HEK293 (cell line): ENCODE results near the gene WDR88.

Experiments used
- CTCF ChIA-PET: fragments of 350-600 bp; formaldehyde crosslinking; extraction: SDS; loops from one replicate; lab custom pipeline; 2021; ENCODE audit warnings: antibody characterized with exemption; lab: Yijun Ruan, JAX
- POLR2A ChIA-PET: fragments of 300-600 bp; formaldehyde crosslinking; extraction: SDS; loops from one replicate; lab custom pipeline; 2020; ENCODE audit warnings: antibody characterized with exemption, inconsistent platforms; lab: Yijun Ruan, JAX
- H3K27ac ChIP-seq: fragments of 200-500 bp; sonication (Bioruptor generic); 2 replicates; pipeline ENCODE4 v1.5.1; 2014; ENCODE audit warnings: low read depth, low read length, control low read depth, inconsistent platforms; ENCODE audit errors: extremely low read depth
- H3K36me3 ChIP-seq, 2 experiments: fragments of 200-500 bp in 1 of 2; sonication (Bioruptor generic) in 1 of 2; 1 replicate in 1 of 2; 2 replicates in 1 of 2; pipeline ENCODE4 v1.5.1; 2014 to 2017; ENCODE audit warnings: inconsistent platforms in 2 of 2, low read length in 2 of 2; ENCODE audit not compliant: control insufficient read depth in 2 of 2, insufficient read depth in 1 of 2
- H3K4me1 ChIP-seq: fragments of 200-500 bp; sonication (Bioruptor generic); 2 replicates; pipeline ENCODE4 v1.5.1; 2014; ENCODE audit warnings: mild to moderate bottlenecking, low read length, inconsistent platforms; ENCODE audit not compliant: control insufficient read depth, insufficient read depth
- H3K4me3 ChIP-seq: 2 replicates; pipeline ENCODE4 v1.5.1; 2011; ENCODE audit warnings: low read depth, mild to moderate bottlenecking, control low read depth, low read length, moderate library complexity
- H3K9me3 ChIP-seq: fragments of 200-500 bp; sonication (Bioruptor generic); 2 replicates; pipeline ENCODE4 v1.5.1; 2014; ENCODE audit warnings: low read depth, low read length, inconsistent platforms; ENCODE audit not compliant: control insufficient read depth, insufficient read depth
- AEBP2 ChIP-seq: fragments of 450-650 bp; formaldehyde crosslinking; IDR thresholded peaks from 2 replicates; pipeline ENCODE4 v1.5.1; 2016; ENCODE audit warnings: missing biosample characterization, missing genetic modification characterization, borderline replicate concordance
- GLI2 ChIP-seq: fragments of 450-650 bp; formaldehyde crosslinking; IDR thresholded peaks from 2 replicates; pipeline ENCODE4; 2017; ENCODE audit warnings: missing biosample characterization, missing genetic modification characterization, low read depth, borderline replicate concordance
- GLI4 ChIP-seq: fragments of 450-650 bp; formaldehyde crosslinking; IDR thresholded peaks from 2 replicates; pipeline ENCODE4 v1.5.1; 2016; ENCODE audit warnings: missing biosample characterization, missing genetic modification characterization
- HOXC10 ChIP-seq: sonication (generic); formaldehyde crosslinking; IDR thresholded peaks from 2 replicates; pipeline ENCODE4 v1.8.1; 2023; ENCODE audit warnings: mild to moderate bottlenecking, missing genetic modification reagents
- PBX3 ChIP-seq: sonication (generic); formaldehyde crosslinking; IDR thresholded peaks from 2 replicates; pipeline ENCODE4 v1.8.1; 2022; ENCODE audit warnings: mild to moderate bottlenecking, moderate library complexity, missing genetic modification reagents
- REPIN1 ChIP-seq: fragments of 450-650 bp; formaldehyde crosslinking; IDR thresholded peaks from 2 replicates; pipeline ENCODE4 v1.5.1; 2017; ENCODE audit warnings: missing biosample characterization, missing genetic modification characterization, low read depth
- TRIM28 ChIP-seq: IDR thresholded peaks from 2 replicates; pipeline ENCODE4 v1.6.1; 2011; ENCODE audit warnings: low read length, control low read depth, borderline replicate concordance
- ZBTB1 ChIP-seq: fragments of 450-650 bp; formaldehyde crosslinking; IDR thresholded peaks from 2 replicates; pipeline ENCODE4 v1.5.1; 2016; ENCODE audit warnings: missing biosample characterization, missing genetic modification characterization
- ZBTB48 ChIP-seq: fragments of 450-650 bp; formaldehyde crosslinking; IDR thresholded peaks from 2 replicates; pipeline ENCODE4 v1.5.1; 2016; ENCODE audit warnings: missing biosample characterization, missing genetic modification characterization
- ZNF132 ChIP-seq: fragments of 450-650 bp; formaldehyde crosslinking; IDR thresholded peaks from 2 replicates; pipeline ENCODE4 v1.5.1; 2017; ENCODE audit warnings: missing biosample characterization, missing genetic modification characterization, borderline replicate concordance
- ZNF157 ChIP-seq: fragments of 450-650 bp; formaldehyde crosslinking; IDR thresholded peaks from 2 replicates; pipeline ENCODE4 v1.5.1; 2016; ENCODE audit warnings: missing biosample characterization, missing genetic modification characterization
- ZNF175 ChIP-seq: fragments of 450-650 bp; formaldehyde crosslinking; IDR thresholded peaks from 2 replicates; pipeline ENCODE4 v1.5.1; 2016; ENCODE audit warnings: missing biosample characterization, missing genetic modification characterization
- ZNF391 ChIP-seq: fragments of 450-650 bp; formaldehyde crosslinking; IDR thresholded peaks from 2 replicates; pipeline ENCODE4 v1.5.1; 2016; ENCODE audit warnings: low read depth, missing biosample characterization, missing genetic modification characterization, borderline replicate concordance
- ZNF416 ChIP-seq: fragments of 450-650 bp; formaldehyde crosslinking; IDR thresholded peaks from 2 replicates; pipeline ENCODE4 v1.5.1; 2016; ENCODE audit warnings: missing biosample characterization, missing genetic modification characterization
- ZNF521 ChIP-seq: fragments of 450-650 bp; formaldehyde crosslinking; IDR thresholded peaks from 2 replicates; pipeline ENCODE4 v1.5.1; 2017; ENCODE audit warnings: missing biosample characterization, mild to moderate bottlenecking, missing genetic modification characterization
- ZNF571 ChIP-seq: fragments of 450-650 bp; formaldehyde crosslinking; IDR thresholded peaks from 2 replicates; pipeline ENCODE4 v1.5.0; 2017; ENCODE audit warnings: missing biosample characterization, missing genetic modification characterization
- ZNF658 ChIP-seq: fragments of 450-650 bp; formaldehyde crosslinking; IDR thresholded peaks from 2 replicates; pipeline ENCODE4; 2016; ENCODE audit warnings: missing biosample characterization, missing genetic modification characterization
- ZNF701 ChIP-seq: fragments of 450-650 bp; formaldehyde crosslinking; IDR thresholded peaks from 2 replicates; pipeline ENCODE4 v1.5.1; 2016; ENCODE audit warnings: missing biosample characterization, missing genetic modification characterization
- TF ChIP-seq, protein P1 (sequence below): fragments of 450-650 bp; formaldehyde crosslinking; IDR thresholded peaks from 2 replicates; pipeline ENCODE4 v1.5.1; 2016; ENCODE audit warnings: missing biosample characterization, missing genetic modification characterization
- TF ChIP-seq, protein P2 (sequence below): fragments of 450-650 bp; formaldehyde crosslinking; IDR thresholded peaks from 2 replicates; pipeline ENCODE4 v1.5.1; 2016; ENCODE audit warnings: missing biosample characterization, missing genetic modification characterization
- TF ChIP-seq, protein P3 (sequence below): fragments of 450-650 bp; formaldehyde crosslinking; IDR thresholded peaks from 2 replicates; pipeline ENCODE4 v1.5.1; 2016; ENCODE audit warnings: missing biosample characterization, missing genetic modification characterization, borderline replicate concordance

WDR88 gene

GRCh38 chr19:33175886-33176669, 44.2 kb downstream of the WDR88 start (continued):
- TF ChIP-seq, protein P1, sequence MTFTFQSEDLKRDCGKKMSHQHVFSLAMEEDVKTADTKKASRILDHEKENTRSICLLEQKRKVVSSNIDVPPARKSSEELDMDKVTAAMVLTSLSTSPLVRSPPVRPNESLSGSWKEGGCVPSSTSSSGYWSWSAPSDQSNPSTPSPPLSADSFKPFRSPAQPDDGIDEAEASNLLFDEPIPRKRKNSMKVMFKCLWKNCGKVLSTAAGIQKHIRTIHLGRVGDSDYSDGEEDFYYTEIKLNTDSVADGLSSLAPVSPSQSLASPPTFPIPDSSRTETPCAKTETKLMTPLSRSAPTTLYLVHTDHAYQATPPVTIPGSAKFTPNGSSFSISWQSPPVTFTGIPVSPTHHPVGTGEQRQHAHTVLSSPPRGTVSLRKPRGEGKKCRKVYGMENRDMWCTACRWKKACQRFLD (tag by site-specific recombination): no peak
- TF ChIP-seq ZNF132 (tag by site-specific recombination) (no peak), ZNF521 (tag by site-specific recombination) (no peak), ZBTB1 (tag by site-specific recombination) (no peak), ZNF175 (tag by site-specific recombination) (no peak), ZBTB48 (tag by site-specific recombination) (peak; percentile 88), GLI2 (tag by site-specific recombination) (no peak), PBX3 (CRISPR knock-in tag) (no peak), ZNF157 (tag by site-specific recombination) (no peak), ZNF571 (tag by site-specific recombination) (no peak), TRIM28 (no peak), ZNF701 (0 out of 2 replicates have a peak, but pooled peaks have one; percentile 24), ZNF391 (tag by site-specific recombination) (no peak), GLI4 (tag by site-specific recombination) (no peak)
- TF ChIP-seq, protein P2, sequence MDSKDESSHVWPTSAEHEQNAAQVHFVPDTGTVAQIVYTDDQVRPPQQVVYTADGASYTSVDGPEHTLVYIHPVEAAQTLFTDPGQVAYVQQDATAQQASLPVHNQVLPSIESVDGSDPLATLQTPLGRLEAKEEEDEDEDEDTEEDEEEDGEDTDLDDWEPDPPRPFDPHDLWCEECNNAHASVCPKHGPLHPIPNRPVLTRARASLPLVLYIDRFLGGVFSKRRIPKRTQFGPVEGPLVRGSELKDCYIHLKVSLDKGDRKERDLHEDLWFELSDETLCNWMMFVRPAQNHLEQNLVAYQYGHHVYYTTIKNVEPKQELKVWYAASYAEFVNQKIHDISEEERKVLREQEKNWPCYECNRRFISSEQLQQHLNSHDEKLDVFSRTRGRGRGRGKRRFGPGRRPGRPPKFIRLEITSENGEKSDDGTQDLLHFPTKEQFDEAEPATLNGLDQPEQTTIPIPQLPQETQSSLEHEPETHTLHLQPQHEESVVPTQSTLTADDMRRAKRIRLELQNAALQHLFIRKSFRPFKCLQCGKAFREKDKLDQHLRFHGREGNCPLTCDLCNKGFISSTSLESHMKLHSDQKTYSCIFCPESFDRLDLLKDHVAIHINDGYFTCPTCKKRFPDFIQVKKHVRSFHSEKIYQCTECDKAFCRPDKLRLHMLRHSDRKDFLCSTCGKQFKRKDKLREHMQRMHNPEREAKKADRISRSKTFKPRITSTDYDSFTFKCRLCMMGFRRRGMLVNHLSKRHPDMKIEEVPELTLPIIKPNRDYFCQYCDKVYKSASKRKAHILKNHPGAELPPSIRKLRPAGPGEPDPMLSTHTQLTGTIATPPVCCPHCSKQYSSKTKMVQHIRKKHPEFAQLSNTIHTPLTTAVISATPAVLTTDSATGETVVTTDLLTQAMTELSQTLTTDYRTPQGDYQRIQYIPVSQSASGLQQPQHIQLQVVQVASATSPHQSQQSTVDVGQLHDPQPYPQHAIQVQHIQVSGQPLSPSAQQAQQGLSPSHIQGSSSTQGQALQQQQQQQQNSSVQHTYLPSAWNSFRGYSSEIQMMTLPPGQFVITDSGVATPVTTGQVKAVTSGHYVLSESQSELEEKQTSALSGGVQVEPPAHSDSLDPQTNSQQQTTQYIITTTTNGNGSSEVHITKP (tag by site-specific recombination): peak; percentile 88

DNA sequence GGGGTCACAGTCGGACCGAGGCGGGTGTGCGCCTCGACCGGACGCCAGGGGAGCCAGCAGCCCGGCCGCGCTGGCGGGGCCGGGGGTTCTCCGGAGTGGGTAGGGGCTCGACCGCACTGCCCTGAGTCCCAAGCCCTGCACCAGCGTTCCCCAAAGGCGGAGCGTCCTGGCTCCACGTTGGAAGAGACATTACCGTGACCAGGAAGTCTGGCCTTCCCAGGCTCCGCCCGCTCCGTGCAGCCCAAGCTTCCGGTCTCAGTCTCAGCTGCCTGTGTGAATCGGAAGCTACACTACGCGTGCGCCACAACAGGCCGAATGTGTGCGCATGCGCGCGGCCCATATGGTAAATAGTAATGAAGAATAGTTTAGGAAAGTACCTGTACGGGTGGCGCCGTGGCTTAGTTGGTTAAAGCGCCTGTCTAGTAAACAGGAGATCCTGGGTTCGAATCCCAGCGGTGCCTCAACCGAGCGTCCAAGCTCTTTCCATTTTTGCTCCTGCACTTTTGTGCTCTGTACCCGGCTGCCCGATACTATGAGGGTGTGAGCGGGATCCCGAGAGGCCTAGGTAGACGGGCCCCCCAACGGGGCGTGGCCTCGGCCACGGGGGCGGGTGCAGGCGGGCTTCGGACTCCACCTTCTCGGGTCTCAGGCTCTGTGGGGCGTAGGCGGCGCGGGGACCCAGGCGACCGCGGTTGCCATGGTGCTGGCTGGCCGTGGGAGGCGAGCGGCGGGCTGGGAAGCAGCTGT, 44.9 kb downstream of the WDR88 start:
- Histone ChIP-seq H3K9me3 (no peaks in the 10 kb centered on the region), H3K27ac (peak overlapping the region; percentile 88), H3K4me3 (peak overlapping the region; percentile 59), H3K4me1 (peaks cover 20% of the 10 kb centered on the region), H3K36me3 (peaks cover 0 to 5% of the 10 kb centered on the region in 2 experiments; a peak in 1 of 3 replicates)
- ChIA-PET CTCF (interaction anchor here (0.6 to 13.1 kb wide), 22 partner anchors 9 to 1309 kb away, joined by 3 to 154 read pairs (median 5); partner anchors contain the start of gene LRP3), POLR2A (interaction anchor here (0.5 to 3.0 kb wide), 36 partner anchors 7 to 502 kb away, joined by 3 to 43 read pairs (median 4); partner anchors contain the start of genes ANKRD27, CEBPA, CEBPG and CEP89)
- TF ChIP-seq REPIN1 (tag by site-specific recombination) (peak; percentile 78; the same call in 1 of the 2 replicates), HOXC10 (CRISPR knock-in tag) (no peak), ZNF416 (tag by site-specific recombination) (no peak), AEBP2 (no peak), ZNF658 (no peak)
- TF ChIP-seq, protein P3, sequence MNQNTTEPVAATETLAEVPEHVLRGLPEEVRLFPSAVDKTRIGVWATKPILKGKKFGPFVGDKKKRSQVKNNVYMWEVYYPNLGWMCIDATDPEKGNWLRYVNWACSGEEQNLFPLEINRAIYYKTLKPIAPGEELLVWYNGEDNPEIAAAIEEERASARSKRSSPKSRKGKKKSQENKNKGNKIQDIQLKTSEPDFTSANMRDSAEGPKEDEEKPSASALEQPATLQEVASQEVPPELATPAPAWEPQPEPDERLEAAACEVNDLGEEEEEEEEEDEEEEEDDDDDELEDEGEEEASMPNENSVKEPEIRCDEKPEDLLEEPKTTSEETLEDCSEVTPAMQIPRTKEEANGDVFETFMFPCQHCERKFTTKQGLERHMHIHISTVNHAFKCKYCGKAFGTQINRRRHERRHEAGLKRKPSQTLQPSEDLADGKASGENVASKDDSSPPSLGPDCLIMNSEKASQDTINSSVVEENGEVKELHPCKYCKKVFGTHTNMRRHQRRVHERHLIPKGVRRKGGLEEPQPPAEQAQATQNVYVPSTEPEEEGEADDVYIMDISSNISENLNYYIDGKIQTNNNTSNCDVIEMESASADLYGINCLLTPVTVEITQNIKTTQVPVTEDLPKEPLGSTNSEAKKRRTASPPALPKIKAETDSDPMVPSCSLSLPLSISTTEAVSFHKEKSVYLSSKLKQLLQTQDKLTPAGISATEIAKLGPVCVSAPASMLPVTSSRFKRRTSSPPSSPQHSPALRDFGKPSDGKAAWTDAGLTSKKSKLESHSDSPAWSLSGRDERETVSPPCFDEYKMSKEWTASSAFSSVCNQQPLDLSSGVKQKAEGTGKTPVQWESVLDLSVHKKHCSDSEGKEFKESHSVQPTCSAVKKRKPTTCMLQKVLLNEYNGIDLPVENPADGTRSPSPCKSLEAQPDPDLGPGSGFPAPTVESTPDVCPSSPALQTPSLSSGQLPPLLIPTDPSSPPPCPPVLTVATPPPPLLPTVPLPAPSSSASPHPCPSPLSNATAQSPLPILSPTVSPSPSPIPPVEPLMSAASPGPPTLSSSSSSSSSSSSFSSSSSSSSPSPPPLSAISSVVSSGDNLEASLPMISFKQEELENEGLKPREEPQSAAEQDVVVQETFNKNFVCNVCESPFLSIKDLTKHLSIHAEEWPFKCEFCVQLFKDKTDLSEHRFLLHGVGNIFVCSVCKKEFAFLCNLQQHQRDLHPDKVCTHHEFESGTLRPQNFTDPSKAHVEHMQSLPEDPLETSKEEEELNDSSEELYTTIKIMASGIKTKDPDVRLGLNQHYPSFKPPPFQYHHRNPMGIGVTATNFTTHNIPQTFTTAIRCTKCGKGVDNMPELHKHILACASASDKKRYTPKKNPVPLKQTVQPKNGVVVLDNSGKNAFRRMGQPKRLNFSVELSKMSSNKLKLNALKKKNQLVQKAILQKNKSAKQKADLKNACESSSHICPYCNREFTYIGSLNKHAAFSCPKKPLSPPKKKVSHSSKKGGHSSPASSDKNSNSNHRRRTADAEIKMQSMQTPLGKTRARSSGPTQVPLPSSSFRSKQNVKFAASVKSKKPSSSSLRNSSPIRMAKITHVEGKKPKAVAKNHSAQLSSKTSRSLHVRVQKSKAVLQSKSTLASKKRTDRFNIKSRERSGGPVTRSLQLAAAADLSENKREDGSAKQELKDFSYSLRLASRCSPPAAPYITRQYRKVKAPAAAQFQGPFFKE (tag by site-specific recombination): no peak
